Measurements from ENCODE around the gene FBXO41.
"Not testable (repeated sequence)": the region's sequence is repeated elsewhere in the genome, so short reads cannot be mapped to it uniquely, and the experiment has no call there.

GRCh38 chr2:73262691-73263429 lies 21.4 kb downstream of the FBXO41 start:
- not testable (repeated sequence) for TF ChIP-seq RELB (IDR thresholded peaks at IDR 0.05; ENCODE audit: low read depth); EZH2 (IDR thresholded peaks at IDR 0.05; ENCODE audit: borderline replicate concordance, control insufficient read depth, low read depth, low read length); SKIL (IDR thresholded peaks at IDR 0.05; ENCODE audit: low read depth, poor library complexity, severe bottlenecking); REST (IDR thresholded peaks at IDR 0.05; ENCODE audit: low read depth, low read length); CHD2 (IDR thresholded peaks at IDR 0.05; ENCODE audit: borderline replicate concordance, low read depth, low read length); IKZF1 (conservative IDR thresholded peaks at IDR 0.05); CTCF (IDR thresholded peaks at IDR 0.05 in 2 of 3, conservative IDR thresholded peaks at IDR 0.05 in 1 of 3; ENCODE audit: control insufficient read depth in 2 of 3, extremely low read depth in 1 of 3, insufficient read depth in 1 of 3, low read depth in 3 of 3, low read length in 3 of 3); CUX1 (IDR thresholded peaks at IDR 0.05; ENCODE audit: insufficient replicate concordance, low read depth, low read length); PAX8 (IDR thresholded peaks at IDR 0.05); ZNF384 (IDR thresholded peaks at IDR 0.05; ENCODE audit: borderline replicate concordance, low read depth, low read length); MXI1 (IDR thresholded peaks at IDR 0.05; ENCODE audit: low read depth, low read length); MLLT1 (IDR thresholded peaks at IDR 0.05); BCL11A (IDR thresholded peaks at IDR 0.05; ENCODE audit: low read depth, low read length); MEF2B (IDR thresholded peaks at IDR 0.05; ENCODE audit: partially characterized antibody, poor library complexity, severe bottlenecking)

Measured in GM12878 (cell line).